ENCODE results near the gene LRP2BP.
"Not testable (repeated sequence)": the region's sequence is repeated elsewhere in the genome, so short reads cannot be mapped to it uniquely, and the experiment has no call there.

The LRP2BP gene

DNA sequence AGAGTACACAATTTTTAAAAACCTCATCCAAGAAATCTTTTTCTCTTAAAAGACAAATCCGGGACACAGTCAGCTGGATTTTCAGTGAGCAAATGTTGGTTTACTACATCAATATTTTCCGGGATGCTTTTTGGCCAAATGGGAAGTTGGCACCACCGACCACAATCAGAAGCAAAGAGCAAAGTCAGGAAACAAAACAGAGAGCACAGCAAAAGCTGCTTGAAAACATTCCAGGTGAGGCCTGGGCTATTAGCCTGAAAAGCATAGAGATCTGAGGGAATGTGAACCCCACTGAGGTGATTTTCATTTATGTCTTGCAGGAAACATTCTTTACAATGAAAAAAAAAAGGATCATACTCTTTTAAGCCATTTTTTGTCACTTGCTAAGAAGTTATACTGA lies 33.9 kb downstream of the LRP2BP start:
- DNase-seq (ENCODE audit: low read depth in 2 of 2): no peak

DNA sequence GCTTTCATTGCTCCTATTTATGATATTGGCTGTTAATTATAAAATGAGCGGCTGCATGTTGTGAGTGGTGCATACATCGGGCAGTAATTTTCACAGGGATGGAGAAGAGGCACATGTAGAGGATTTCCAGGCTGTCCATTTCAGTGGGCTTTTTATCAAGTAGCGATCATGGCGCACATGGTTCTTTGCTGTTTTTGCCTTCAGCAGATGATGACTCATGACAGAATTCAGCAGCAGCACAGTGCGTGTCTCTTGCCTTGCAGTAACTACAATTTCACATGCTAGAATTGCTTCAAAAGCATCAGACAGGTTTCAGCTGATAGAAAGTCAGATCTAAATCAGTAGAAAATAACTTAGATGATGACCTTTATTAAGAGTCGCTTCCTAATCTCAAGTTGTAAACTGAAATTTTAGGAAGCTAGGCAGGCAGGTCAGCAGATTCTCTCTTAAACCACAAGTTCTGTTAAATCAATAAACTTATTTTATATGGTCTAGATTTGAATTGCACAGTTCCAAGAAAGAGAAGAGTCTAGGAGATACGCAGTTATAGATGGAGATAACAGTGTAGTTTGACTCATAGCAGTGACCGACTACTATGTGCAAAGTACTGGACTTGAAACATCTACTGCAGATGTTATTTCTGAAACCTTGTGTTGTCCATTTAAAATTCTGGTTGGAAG lies 35.8 kb downstream of the LRP2BP start:
- no peak for DNase-seq (ENCODE audit: low read depth in 2 of 2)

DNA sequence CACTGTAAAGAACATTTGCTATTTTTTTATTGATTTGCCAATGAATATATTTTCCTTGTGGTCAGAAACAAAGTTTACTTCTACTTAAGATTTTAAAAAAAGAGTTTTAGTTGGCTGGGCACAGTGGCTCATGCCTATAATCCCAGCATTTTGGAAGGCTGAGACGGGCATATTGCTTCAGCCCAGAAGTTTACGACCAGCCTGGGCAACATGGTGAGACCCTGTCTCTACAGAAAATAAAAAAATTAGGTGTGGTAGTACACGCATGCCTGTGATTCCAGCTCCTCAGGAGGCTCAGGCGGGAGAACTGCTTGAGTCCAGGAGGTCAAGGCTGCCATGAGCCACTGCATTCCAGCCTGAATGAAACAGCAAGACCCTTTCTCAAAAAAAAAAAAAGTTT lies 36.8 kb downstream of the LRP2BP start:
- no peak for DNase-seq (ENCODE audit: low read depth in 2 of 2)

DNA sequence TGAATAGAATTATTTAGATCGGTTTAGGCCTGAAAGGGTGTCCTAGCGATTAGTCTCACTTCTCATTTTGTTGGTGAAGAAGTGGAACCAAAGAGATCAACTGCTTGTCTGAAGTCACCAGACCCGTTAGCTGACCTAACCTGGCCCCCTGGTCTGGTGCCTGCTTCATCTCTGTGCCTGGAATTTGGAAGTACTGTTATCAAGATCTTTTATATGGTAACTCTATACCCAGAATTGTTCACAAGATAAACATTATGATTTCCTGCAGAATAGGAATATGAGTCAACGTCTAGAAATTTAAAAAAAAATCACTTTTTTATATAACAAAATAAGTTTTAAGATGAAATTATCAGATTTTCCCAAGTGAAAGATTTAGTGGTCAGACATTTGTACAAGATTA lies 37.2 kb downstream of the LRP2BP start:
- no peak for DNase-seq (ENCODE audit: low read depth in 2 of 2)

DNA sequence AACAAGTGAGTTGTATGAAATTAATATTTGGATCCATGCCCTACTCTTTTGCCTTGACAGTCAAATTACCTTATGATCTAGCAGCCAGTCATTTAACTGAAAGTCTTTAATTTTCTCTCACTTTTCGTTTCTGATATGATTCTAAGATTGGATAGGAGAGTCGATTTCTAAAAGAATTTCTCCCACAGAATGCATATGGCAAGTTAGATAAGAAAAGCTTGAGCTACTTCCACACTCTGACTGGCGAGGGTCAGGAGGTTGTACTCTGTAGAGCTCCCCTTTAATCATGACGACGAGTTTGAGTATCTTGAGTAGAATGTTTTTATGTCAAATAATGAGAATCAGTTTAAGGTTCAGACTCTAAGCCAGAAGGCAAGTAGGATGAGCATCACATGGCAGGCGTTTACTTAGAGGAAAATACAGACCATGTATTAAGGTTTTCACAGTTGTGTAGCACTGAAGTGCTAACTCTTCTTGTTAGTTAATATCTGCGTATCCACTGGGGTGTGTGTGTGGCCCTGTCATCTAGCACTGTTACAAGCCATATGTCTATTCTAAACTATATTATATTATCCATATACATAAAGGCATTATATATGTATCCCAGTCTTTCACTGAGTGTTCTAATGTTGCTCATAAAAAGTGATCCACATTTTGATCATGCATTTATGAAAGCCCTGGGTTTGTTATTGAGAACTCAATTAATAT lies 37.8 kb downstream of the LRP2BP start:
- no peak for DNase-seq (ENCODE audit: low read depth in 2 of 2)

DNA sequence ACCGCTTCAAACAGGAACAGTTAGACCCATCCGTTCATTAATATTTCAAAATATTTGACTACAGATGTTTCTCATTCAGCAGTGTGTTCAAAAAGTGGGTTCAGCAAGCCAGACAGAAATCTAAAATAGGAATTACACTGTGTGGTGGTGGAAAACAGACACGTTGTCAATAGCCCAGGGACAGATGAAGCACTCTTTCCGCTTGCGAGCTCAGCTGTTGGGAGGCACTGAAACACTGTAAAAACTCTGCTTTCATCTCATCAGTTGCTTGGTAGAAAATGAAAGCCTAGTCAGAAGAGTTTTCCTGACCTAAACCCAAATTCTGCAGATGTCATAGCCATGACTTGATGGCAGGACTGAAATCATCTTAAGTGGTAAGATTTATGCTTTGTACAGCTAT lies 38.5 kb downstream of the LRP2BP start:
- DNase-seq (ENCODE audit: low read depth in 2 of 2): no peak

DNA sequence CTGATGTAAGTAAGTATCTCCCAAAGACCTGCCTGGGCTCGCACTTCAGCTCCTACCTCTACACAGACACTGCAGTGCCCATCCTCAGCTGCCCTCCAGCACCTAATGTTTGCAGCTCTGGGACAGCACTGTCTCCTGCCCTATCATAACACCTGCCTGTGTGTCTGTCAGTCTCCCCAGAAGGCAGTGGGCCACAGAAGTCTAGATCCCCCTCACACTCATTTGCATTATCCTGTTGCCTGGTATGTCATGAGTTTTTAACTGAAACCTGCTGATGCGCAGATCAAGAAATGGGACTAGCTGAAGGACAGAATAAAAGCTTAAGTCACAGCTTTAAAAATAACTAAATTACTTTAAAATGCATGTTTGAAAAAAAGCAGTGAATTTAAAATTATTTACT lies 43.0 kb downstream of the LRP2BP start:
- no peak for DNase-seq (ENCODE audit: low read depth in 2 of 2)

DNA sequence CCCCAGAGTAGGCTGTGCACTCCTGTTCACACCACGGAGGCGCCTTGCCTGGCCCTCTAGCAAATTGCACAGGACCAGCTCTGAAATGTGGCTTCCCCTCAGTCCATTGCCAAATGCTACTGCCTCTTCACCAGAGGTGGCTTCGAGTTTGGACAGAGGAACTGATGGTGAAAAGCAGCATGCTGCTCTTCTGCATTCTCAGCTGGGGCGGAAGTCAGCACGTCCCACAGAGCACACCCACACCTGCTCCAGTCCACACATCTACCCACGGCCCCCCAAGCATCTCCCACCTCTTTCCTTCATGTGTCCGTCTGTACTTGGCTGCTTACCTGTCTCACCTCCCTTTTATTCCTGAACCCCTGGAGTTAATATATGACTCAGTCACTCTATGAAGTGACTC lies 43.5 kb downstream of the LRP2BP start:
- no peak for DNase-seq (ENCODE audit: low read depth in 2 of 2)

DNA sequence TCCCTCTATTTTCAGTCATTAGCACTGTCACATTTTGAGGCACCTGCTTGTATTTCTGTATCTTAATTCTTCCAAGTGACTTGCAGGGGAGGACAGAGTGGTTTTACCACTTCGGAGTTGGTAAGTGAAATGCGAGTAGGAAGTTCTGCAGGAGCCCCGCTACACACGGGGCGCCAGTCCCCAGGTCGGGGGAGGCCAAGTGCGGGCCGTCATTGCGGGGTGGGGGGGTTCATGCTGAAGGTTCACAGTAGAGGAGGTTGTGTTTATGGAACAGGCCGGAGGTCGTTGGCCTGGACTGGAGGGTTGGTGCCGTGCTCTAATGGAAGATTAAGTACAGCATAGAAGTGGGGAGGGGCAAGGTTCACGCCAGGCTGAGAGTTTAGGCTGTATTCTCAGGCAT lies 44.0 kb downstream of the LRP2BP start:
- DNase-seq (ENCODE audit: low read depth in 2 of 2): no peak

DNA sequence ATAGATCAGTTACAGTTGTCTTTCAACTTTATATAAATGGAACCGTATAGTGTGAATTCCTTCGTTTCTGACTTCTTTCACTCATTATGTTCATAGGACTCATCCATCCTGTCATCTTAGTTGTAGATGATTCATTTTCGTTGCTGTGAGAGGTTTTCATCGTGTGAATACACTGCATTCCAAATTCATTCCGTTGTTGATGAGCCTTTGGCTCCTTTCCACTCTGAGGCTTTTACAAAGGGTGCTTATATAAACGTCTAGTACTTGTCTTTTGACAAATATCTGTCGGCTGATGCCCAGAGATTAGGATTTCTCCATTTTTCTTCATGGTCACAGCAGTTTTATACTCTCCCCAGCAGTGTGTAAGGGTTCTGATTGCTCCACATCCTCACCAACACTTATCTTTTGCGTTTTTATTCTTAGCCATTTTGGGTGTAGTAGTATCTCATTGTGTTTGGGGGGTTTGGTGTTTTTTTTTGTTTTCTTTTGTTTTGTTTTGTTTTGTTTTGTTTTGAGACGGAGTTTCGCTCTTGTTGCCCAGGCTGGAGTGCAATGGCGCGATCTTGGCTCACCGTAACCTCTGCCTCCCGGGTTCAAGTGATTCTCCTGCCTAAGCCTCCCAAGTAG lies 48.6 kb downstream of the LRP2BP start:
- DNase-seq (ENCODE audit: low read depth in 2 of 2): no peak

DNA sequence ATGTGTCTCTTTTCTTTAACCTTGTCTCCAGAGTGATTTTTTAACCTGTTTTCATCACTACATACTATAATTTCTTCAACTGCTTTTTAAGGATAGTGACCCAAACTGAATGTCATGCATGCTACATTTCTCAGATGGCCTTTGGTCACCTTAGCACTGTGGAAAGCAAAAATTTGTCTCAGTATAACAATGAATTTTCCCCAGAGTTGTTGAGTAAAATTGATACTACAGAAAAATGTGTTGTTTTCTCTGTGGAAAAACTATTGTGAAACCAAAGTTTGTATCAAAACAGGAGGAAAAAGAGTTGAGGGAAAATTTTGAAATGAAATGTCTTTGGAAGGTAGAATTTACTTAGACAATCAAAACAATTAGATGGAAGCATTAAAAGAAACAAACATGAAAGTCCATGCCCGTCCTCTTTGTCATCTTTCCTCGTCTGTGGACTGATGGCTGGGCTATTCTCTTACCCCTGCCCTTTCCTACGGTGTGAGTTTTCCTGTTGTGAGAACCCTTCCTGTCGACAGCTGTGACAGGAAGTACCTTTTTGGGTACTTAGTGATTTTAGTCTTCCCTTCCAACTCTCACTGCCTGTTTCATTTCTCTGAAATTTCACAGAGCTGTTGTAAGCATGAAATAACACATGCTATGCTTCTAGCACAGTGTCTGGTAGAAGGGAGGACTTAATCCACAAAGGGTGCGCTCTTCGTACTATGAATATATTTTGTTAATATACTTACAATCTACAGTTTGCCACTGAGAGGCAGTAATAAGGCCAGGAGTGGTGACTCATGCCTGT lies 50.8 kb downstream of the LRP2BP start:
- no peak for DNase-seq (ENCODE audit: low read depth in 2 of 2)

DNA sequence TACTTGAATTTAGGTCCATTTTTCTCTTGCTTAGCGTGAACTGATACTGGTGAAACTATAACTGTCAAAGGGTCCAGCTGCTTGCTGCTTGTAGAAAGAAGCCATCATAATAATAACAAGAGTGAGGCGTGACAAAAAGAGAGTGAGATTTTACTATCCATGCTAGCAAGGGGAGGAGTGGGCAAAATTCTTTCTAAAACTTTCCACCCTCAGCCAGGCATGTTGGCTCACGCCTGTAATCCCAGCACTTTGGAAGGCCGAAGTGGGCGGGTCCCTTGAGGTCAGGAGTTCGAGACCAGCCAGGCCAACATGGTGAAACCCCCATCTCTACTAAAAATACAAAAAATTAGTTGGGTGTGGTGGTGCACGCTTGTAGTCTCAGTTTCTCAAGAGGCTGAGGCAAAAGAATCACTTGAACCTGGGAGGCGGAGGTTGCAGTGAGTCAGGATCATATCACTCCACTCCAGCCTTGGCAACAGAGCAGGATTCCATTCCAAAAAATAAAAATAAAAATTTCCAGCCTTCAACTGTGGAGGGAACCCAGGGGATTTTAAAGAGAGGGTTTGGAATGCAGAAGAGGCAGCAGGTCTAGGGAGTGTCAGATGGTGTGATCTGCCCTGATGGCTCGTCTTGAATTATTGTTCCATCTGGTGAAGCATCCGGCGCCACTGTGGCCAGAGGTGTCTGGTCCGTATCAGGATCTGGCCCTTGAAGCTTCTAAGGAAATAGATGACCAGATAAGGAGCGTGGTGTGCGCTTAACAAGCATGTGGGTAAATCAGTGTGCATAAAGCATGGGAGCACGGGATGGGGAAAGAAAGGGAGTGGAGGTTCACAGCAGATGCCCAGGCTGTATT lies 51.8 kb downstream of the LRP2BP start:
- no peak for DNase-seq (ENCODE audit: low read depth in 2 of 2)

DNA sequence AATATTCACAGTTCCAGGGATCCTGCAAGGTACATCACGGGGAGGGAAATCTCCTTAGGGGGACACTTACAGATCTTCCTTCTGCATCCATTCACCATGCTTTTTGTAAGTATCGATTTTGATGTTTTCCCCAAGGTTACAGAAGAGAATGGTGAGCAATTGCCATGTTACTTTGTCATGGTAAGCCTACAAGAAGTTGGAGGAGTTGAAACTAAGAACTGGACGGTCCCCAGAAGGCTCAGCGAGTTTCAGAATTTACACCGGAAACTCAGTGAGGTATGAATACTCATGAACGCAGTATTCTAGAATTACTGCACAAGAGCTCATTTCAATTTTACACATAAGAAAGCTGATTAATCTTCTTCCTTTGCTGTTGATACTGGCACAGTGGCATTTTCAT lies 53.9 kb downstream of the LRP2BP start:
- DNase-seq (ENCODE audit: low read depth in 2 of 2): no peak

DNA sequence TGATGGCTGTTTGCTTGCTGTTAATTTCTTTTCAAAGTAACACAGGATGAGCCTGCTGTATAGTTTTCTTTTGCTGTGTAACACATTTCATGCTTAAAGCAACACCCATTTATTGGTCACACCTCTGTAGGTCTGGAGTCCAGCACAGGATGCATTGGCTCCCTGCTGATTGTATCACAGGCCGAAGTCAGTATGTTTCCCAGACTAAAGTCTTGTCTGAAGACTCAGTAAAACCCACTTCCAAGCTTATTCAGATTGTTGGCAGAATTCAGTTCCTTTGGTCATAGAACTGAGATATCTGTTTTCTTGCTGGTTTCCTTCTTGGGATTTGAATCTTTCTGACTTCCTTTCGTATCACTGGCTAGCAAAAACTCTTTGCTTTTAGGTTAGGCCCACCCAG lies 54.3 kb downstream of the LRP2BP start:
- DNase-seq (ENCODE audit: low read depth in 2 of 2): no peak

DNA sequence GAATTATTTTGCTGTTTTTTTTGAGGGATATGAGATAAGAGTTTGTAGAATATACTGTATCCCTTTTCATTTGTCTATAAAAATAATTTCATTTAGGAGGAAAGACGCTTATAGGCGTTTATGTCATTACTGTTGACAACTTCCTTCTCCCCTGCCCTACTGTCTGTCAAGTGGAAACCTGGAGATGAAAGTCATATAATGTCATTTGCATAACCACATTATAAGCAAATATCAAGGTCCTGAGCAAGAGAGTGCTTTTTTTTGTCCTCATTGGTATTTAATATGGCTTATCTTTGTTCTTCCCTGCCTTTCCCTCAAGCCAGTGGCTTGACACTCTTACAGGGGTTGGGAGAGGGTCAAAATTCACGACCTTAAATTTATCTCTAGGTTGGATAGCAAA lies 55.8 kb downstream of the LRP2BP start:
- no peak for DNase-seq (ENCODE audit: low read depth in 2 of 2)

DNA sequence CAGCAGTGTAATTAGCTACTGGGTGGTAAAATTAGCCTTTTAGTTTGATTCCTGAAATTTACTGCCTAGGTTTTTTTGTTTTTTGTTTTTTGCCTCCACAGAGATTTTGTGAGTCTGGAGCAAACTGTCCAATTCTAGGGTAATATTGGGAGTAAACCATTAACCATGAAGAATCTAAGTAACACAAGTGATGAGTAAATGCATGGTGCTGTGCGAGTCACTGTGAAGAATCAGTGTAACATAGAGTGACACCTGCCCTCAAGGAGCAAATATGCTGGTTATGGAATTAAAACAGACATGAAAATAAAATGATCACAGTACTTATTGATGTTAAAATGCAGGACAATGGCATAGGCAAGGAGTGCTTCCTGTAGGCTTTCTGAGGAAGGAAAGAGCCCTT lies 60.1 kb downstream of the LRP2BP start:
- no peak for DNase-seq (ENCODE audit: low read depth in 2 of 2)

DNA sequence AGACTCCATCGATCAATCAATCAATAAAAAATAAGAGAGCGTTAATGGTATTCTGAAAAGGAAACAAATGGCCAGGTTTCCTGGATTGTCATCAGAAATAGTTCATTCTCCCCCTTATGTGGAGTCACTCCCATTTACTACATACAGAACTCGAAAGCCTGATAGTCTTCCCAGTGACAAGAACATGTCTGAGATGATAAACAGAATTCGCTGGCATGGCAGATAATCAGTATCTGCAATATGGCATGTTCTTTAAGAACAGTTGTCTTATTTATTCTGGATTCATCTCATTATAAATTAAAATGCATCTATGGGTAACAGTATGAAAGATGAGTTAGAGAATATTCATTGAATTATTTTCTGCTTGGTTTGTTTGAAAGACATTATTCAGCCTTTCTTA lies 61.4 kb downstream of the LRP2BP start:
- DNase-seq (ENCODE audit: low read depth in 2 of 2): no peak

DNA sequence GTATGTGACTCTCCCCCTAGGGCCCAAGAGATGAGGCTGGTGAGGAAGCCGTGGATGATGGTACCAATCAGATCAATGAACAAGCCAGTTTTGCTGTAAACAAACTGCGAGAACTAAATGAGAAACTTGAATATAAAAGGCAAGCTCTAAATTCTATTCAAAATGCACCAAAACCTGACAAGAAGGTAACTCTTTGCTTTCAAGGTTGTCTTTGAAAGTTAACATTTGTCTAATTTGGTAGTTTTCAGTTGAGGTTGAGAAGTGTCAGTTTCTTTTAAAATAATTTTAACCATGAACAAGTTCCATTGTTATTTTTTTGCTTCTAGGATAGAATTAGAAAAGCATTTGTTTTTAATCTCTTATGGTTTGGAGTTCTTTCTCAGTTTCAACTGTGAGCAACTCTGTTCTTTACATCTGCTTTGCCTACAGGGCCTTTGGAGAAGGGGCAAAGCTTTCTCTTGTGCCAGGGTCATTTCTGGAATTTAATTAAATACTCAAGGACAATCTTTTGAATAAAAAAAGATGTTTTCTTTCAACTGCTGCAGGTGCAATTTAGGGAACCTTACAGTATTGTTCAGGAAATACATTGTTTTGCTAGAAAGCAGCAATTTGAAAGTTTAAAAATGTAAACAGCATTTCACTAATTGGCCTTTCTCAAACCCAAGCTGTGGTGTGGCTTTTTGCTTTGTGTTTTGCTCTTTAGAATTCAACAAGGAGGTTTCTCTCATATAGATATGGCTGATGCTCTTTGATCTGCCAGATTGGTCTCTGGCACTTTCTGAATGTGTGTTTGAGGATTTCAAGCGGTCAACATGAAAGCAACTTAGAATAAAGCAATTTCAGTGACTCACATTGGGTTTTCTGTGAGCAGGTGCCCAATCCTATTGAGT lies 62.9 kb downstream of the LRP2BP start:
- DNase-seq (ENCODE audit: low read depth in 2 of 2): no peak

DNA sequence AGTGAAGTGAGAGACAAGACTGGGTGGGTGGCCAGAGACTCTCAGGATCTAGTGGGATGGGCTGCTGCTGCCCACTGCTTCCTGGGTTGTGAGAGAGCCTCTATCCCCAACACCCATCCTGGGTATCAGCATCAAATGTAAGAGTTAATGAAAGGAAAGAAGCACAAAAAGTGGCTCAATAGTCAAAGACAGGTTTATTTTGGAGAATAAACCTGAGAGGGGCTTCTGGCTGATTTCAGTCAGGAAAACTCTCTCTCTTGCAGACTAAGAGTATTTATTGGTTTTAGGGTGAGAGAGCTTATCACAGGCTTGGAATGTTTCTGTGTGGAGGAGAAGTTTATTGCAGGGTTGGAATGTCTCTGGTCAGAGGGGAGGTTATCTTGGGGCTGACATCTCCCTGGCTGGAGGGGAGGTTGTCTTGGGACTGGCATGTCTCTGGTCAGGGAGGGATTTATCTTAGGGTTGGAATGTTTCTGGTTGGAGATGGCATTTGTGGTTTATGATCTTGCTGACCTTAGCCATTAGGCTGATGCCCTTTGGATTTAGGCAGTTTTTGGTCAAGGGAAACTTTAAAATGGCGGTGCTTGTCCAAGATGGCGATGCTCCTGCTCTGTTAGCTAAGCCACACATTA lies 65.7 kb downstream of the LRP2BP start:
- DNase-seq (ENCODE audit: low read depth in 2 of 2): not testable (repeated sequence)

DNA sequence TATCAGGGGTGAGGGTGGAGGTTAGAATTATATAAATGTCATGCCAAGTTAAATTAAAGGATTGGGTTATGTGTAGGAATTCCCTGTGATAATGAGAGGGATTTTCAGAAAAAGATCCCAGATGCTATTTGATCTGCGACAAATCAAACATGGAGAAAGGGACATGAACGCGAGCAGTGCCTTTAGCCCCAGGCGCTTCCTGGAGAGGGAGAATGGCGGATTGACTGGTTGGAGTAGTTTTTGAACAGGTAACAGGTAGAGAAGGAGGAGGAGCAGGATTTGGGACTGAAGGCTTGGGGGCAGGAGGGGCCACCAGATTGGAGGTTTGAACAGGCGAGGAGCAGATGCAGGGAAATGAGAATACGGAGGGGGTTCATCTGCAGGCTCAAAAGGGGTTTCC lies 67.1 kb downstream of the LRP2BP start:
- no peak for DNase-seq (ENCODE audit: low read depth in 2 of 2)
